ENCODE results near the gene LCN6. TPM values are rescaled to one million over a fixed set of nuclear protein-coding genes. Genes with fewer than 3 reads are reported as not detected.

LCN6 gene
- total and polyA plus RNA-seq, 2 of the 4 experiments (the other 2 are of a cell fraction), result not detected

DNA sequence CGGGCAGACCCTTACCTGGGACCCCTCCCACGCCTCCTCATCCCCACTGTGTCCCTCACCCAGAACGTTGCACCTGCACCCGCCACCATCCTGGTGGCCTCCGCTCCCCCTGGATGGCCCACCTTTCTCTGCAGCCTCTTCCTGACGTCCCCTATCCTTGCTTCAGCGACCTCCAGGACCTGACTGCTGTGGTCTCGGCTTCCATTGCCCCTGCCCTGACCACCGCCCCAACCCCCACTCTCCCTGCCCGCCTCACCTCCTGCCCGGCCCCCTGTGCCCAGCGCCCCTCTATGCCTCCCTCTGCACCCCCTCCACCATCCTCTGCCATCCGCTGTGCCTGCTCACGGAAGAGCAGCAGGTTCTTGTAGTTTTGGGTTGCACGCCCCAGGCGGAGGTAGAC lies 7.8 kb downstream of the LCN6 start:
- Histone ChIP-seq H2AK5ac (ENCODE audit: low read depth, low read length) (no peak overlapping the region), H4K20me1 (ENCODE audit: insufficient read depth, low read length) (no peaks in the 10 kb centered on the region; the same call in 1 of the 2 replicates), H3K36me3 (ENCODE audit: control insufficient read depth, insufficient read depth, low read length) (no peaks in the 10 kb centered on the region), H3K79me1 (ENCODE audit: low read depth in 1 of 2, low read length in 2 of 2) (no peaks in the 10 kb centered on the region), H3K4me1 (ENCODE audit: control insufficient read depth, insufficient read depth, low read length) (peaks cover 3% of the 10 kb centered on the region; the same call in 1 of the 2 replicates), H3K4me3 (ENCODE audit: insufficient read depth, low read depth, low read length) (no peak overlapping the region), H3K9me1 (ENCODE audit: insufficient read depth, low read length) (no peaks in the 10 kb centered on the region), H3K4ac (ENCODE audit: low read depth, low read length) (no peak overlapping the region), H3K27me3 (ENCODE audit: control insufficient read depth, insufficient read depth, low read length) (peaks cover 64% of the 10 kb centered on the region), H3K14ac (replicated peaks; ENCODE audit: low read depth, low read length) (no peak overlapping the region), H3K9me3 (ENCODE audit: control insufficient read depth, insufficient read depth, low read length) (no peaks in the 10 kb centered on the region), H3K9ac (ENCODE audit: low read depth, low read length) (no peak overlapping the region), H2BK120ac (ENCODE audit: low read depth, low read length) (no peak overlapping the region), H2BK15ac (ENCODE audit: low read depth, low read length) (no peak overlapping the region), H2BK20ac (ENCODE audit: low read depth, low read length) (no peak overlapping the region), H2AK9ac (replicated peaks; ENCODE audit: low read depth, low read length, poor library complexity) (no peak overlapping the region), H2AFZ (replicated peaks; ENCODE audit: low read length, poor library complexity) (peak overlapping the region; percentile 32), H3K23ac (ENCODE audit: low read depth, low read length) (no peak overlapping the region), H3K27ac (ENCODE audit: insufficient read depth, low read length) (no peak overlapping the region), H4K8ac (ENCODE audit: low read depth in 2 of 2, low read length in 2 of 2) (no peak overlapping the region), H3K4me2 (ENCODE audit: low read depth, low read length) (no peak overlapping the region), H4K91ac (ENCODE audit: insufficient read depth, low read depth, low read length) (no peak overlapping the region), H3K18ac (ENCODE audit: low read depth, low read length) (no peak overlapping the region), H4K5ac (ENCODE audit: low read depth, low read length) (no peak overlapping the region), H2BK5ac (ENCODE audit: low read depth, low read length, poor library complexity, severe bottlenecking) (no peak overlapping the region), H3K56ac (ENCODE audit: extremely low read depth, insufficient read depth, low read length) (no peak overlapping the region)
- dilution Hi-C loops (cut with HindIII; ENCODE audit: low sequenced_read_pairs, unreplicated experiment), result no loop called here
- ATAC-seq (ENCODE audit: low read depth) (no peak), DNase-seq (no peak)
- WGBS, 2 experiments (ENCODE audit: extremely low coverage in 2 of 2, insufficient read length in 1 of 2), result 67% methylated on average over 12 of the region's 16 CpGs; no CpG with 5 or more reads in 1 of the 2 experiments
- in situ Hi-C loops (cut with MboI; ENCODE audit: low sequenced_read_pairs), result no loop called here
- CTCF ChIA-PET, result no interaction called here
- intact Hi-C loops (cut with micrococcal nuclease), result no loop called here
- BruUV-seq (replicated peaks), result no TSS peak
- POLR2A ChIA-PET (ENCODE audit: unreplicated experiment), result no interaction called here
- TF ChIP-seq, protein P1, sequence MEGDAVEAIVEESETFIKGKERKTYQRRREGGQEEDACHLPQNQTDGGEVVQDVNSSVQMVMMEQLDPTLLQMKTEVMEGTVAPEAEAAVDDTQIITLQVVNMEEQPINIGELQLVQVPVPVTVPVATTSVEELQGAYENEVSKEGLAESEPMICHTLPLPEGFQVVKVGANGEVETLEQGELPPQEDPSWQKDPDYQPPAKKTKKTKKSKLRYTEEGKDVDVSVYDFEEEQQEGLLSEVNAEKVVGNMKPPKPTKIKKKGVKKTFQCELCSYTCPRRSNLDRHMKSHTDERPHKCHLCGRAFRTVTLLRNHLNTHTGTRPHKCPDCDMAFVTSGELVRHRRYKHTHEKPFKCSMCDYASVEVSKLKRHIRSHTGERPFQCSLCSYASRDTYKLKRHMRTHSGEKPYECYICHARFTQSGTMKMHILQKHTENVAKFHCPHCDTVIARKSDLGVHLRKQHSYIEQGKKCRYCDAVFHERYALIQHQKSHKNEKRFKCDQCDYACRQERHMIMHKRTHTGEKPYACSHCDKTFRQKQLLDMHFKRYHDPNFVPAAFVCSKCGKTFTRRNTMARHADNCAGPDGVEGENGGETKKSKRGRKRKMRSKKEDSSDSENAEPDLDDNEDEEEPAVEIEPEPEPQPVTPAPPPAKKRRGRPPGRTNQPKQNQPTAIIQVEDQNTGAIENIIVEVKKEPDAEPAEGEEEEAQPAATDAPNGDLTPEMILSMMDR (conservative IDR thresholded peaks at IDR 0.05; ENCODE audit: low read depth, low read length), result no peak
- no peak for TF ChIP-seq CHD1 (IDR thresholded peaks at IDR 0.05; ENCODE audit: low read depth, low read length)
- TF ChIP-seq MAZ (IDR thresholded peaks at IDR 0.05; ENCODE audit: borderline replicate concordance, low read depth, low read length), result no peak
- no peak for TF ChIP-seq RCOR1 (IDR thresholded peaks at IDR 0.05; ENCODE audit: insufficient replicate concordance, low read length)
- no peak for TF ChIP-seq FOS (IDR thresholded peaks at IDR 0.05; ENCODE audit: low read depth, low read length)
- TF ChIP-seq RFX5 (IDR thresholded peaks at IDR 0.05; ENCODE audit: low read depth, low read length), result no peak
- no peak for TF ChIP-seq BHLHE40 (IDR thresholded peaks at IDR 0.05; ENCODE audit: low read depth, low read length)
- TF ChIP-seq MXI1 (IDR thresholded peaks at IDR 0.05; ENCODE audit: borderline replicate concordance, low read depth, low read length), result no peak
- TF ChIP-seq, protein P2, sequence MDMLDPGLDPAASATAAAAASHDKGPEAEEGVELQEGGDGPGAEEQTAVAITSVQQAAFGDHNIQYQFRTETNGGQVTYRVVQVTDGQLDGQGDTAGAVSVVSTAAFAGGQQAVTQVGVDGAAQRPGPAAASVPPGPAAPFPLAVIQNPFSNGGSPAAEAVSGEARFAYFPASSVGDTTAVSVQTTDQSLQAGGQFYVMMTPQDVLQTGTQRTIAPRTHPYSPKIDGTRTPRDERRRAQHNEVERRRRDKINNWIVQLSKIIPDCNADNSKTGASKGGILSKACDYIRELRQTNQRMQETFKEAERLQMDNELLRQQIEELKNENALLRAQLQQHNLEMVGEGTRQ (IDR thresholded peaks at IDR 0.05; ENCODE audit: low read depth, low read length), result no peak

Data from IMR-90 (cell line).